HL-60 (cell line): ENCODE measurements around the gene C11orf87.

Experiments used
- POLR2AphosphoS5 ChIP-seq: IDR thresholded peaks from 2 replicates; pipeline ENCODE4 v1.6.1; 2012; ENCODE audit warnings: low read depth
- REST ChIP-seq: IDR thresholded peaks from 2 replicates; pipeline ENCODE4 v1.6.1; 2012; ENCODE audit warnings: low read depth; ENCODE audit not compliant: insufficient replicate concordance

DNA sequence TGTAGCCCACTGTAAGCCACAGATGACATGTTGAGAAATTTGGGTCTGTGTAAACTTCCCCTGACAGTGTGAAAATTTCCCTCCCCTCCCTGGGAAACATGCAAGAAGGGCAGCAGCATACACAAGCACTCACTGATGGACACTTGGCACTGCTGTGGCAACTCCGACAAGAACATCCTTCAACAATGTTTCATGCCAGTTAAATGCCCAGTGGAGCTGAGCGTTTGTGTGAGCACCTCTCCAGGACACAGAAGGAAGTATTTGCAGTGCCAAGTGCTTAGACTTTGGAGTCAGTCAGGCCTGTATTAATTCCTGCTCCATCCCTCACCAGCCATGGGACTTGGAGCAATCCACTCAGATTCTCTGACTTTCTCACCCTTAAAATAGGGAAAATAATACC is 17.7 kb downstream of the C11orf87 start:
- no peak for TF ChIP-seq POLR2AphosphoS5
- no peak for TF ChIP-seq REST
